Lower lobe of right lung (tissue), 2 donors: ENCODE measurements around the gene RGS13. TPM values are rescaled to one million over a fixed set of nuclear protein-coding genes. Genes with fewer than 3 reads are reported as not detected.
A peak's percentile ranks its signal among the peaks of the same experiment; 100 is the strongest.

Source experiments
- ATAC-seq, 2 donors: fragments of 200-7000 bp; cut with Tn5 transposase; one replicate each; pipeline ENCODE4 v1.9.1; 2020 to 2022; ENCODE audit warnings: mild to moderate bottlenecking in 2 of 2, moderate library complexity in 2 of 2
- DNase-seq: peaks from one replicate; pipeline ENCODE4 v3.0.0-alpha.2; 2020
- H3K27ac ChIP-seq: fragments of 200-600 bp; one replicate; pipeline ENCODE4 v1.8.0; 2022
- H3K27me3 ChIP-seq: fragments of 200-600 bp; one replicate; pipeline ENCODE4 v1.8.0; 2022; ENCODE audit warnings: low read depth
- H3K36me3 ChIP-seq: fragments of 200-600 bp; one replicate; pipeline ENCODE4 v1.8.0; 2022; ENCODE audit warnings: mild to moderate bottlenecking
- H3K4me1 ChIP-seq: fragments of 200-600 bp; one replicate; pipeline ENCODE4 v1.8.0; 2022
- H3K4me3 ChIP-seq: fragments of 200-600 bp; one replicate; pipeline ENCODE4 v1.8.0; 2022; ENCODE audit warnings: mild to moderate bottlenecking
- H3K9me3 ChIP-seq: fragments of 200-600 bp; one replicate; pipeline ENCODE4 v1.8.0; 2022
- intact Hi-C: fragments of 100-400 bp; cut with DNase I; formaldehyde crosslinking; loops from one replicate; pipeline ENCODE4 v1.11.0; 2022
- total RNA-seq: library from RNA; stranded (reverse); fragmentation: NEBNext Ultra II Directional; extraction: Animal tissue kit (Norgen Biotek cat#: 25700); gene quantifications from one replicate; pipeline ENCODE4 v1.2.1, GENCODE V29; 2021
- TF ChIP-seq, protein P1 (sequence below): fragments of 200-600 bp; IDR thresholded peaks from one replicate; pipeline ENCODE4 v1.8.0; 2022; ENCODE audit warnings: antibody characterized with exemption, mild to moderate bottlenecking
- donor health status: DM: no; HTN: yes; CAD: no; lungs with severe emphysema.

RGS13 gene
- total RNA-seq, 1 donor from 2014 or later, result 5.0 TPM

DNA sequence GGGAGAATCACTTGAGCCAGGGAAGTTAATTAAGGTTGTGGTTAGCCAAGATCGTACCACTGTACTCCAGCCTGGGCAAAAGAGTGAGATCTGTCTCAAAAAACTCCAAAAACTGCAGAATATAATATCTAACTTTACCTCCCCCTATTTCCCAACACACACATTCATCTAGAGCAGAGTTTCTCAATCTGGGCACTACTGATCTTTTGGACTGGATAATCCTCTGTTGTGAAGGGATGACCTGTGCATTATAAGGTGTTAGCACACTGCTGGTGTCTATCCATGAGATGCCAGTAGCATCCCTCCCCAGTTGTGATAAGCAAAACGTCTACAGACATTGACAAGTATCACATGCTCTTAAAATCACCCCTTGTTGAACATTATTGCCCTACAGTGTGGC, 61.8 kb downstream of the RGS13 start:
- Histone ChIP-seq H3K9me3 (no peaks in the 10 kb centered on the region), H3K4me3 (no peak overlapping the region), H3K27me3 (no peaks in the 10 kb centered on the region), H3K4me1 (peaks cover 10% of the 10 kb centered on the region), H3K36me3 (no peaks in the 10 kb centered on the region), H3K27ac (no peak overlapping the region)
- ATAC-seq (no peak), DNase-seq (no peak)
- intact Hi-C loops, result no loop called here
- TF ChIP-seq, protein P1, sequence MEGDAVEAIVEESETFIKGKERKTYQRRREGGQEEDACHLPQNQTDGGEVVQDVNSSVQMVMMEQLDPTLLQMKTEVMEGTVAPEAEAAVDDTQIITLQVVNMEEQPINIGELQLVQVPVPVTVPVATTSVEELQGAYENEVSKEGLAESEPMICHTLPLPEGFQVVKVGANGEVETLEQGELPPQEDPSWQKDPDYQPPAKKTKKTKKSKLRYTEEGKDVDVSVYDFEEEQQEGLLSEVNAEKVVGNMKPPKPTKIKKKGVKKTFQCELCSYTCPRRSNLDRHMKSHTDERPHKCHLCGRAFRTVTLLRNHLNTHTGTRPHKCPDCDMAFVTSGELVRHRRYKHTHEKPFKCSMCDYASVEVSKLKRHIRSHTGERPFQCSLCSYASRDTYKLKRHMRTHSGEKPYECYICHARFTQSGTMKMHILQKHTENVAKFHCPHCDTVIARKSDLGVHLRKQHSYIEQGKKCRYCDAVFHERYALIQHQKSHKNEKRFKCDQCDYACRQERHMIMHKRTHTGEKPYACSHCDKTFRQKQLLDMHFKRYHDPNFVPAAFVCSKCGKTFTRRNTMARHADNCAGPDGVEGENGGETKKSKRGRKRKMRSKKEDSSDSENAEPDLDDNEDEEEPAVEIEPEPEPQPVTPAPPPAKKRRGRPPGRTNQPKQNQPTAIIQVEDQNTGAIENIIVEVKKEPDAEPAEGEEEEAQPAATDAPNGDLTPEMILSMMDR, result no peak

DNA sequence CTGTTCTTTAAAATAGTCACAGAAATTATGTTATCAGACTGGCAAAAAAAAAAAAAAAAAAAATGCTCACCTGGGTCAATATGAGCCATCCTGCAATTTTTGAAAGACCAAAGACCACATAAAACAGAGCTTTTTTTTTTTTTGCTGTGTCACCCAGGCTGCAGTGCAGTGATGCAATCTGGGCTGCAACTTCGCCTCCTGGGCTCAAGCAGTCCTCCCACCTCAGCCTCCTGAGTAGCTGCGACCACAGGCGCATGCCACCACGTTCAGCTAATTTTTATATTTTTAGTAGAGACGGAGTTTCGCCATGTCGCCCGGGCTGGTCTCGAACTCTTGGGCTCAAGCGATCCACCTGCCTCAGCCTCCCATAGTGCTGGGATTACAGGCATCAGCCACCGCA, 62.8 kb downstream of the RGS13 start:
- H3K27me3 ChIP-seq, result no peaks in the 10 kb centered on the region
- no peaks in the 10 kb centered on the region for H3K36me3 ChIP-seq
- H3K9me3 ChIP-seq, result no peaks in the 10 kb centered on the region
- TF ChIP-seq, protein P1, result no peak
- intact Hi-C loops, result no loop called here
- H3K4me3 ChIP-seq, result no peak overlapping the region
- ATAC-seq, result no peak
- H3K4me1 ChIP-seq, result peaks cover 12% of the 10 kb centered on the region
- no peak overlapping the region for H3K27ac ChIP-seq
- DNase-seq, result no peak

DNA sequence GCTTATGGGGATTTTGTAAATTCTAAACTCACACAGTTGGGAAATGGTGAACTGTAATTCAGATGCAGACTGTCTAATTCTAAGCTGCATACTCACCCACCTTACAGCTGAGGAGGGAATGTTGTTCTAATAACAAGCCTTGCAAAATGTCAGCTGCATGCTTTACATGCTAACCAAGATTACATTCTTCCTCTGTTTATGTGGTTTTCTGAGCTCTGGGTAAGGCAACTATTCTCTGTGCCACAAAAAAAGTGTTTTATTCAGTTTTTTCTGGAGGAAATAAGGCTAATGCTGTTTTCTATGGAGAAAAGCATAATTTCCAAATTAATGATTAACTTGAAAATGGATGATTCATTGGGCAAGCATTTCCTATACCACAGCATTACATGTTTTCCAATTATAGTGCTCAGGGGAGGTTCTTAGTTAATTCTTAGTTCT, 64.9 kb downstream of the RGS13 start:
- intact Hi-C loops, result no loop called here
- Histone ChIP-seq H3K9me3 (no peaks in the 10 kb centered on the region), H3K4me3 (no peak overlapping the region), H3K36me3 (no peaks in the 10 kb centered on the region), H3K27me3 (no peaks in the 10 kb centered on the region), H3K27ac (no peak overlapping the region), H3K4me1 (peaks cover 12% of the 10 kb centered on the region)
- TF ChIP-seq, protein P1, result no peak
- no peak for DNase-seq
- no peak for ATAC-seq

DNA sequence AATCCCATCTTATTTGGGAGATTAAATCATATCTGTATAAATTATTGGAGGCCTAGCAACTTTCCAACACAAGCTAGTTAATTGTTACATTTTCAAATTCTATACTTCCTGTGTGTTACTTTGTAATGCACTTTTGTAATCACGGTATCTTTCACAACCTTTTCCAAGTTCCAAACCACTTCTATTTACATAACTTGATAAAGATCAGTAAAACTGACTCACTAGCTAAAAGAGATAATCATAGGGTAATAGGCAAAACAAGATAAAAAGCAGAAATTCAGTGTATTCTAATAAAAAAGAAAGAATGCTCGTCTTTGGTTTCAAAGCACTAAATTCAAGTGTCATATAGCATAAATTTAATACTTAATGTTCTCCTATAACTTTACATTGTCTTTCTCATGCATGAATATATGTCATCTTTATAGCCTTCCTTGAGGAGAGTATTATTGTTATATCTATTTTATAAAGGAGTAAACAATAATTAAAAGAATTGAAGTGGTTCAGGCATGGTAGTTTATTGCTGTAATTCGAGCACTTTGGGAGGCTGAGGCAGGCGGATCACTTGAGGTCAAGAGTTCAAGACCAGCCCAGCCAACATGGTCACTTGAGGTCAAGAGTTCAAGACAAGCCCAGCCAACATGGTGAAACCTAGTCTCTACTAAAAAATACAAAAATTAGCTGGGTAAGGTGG, 66.4 kb downstream of the RGS13 start:
- H3K27me3 ChIP-seq, result no peaks in the 10 kb centered on the region
- peaks cover 12% of the 10 kb centered on the region for H3K4me1 ChIP-seq
- DNase-seq, result no peak
- peak in 1 of 2 donors; percentile 52 for ATAC-seq
- TF ChIP-seq, protein P1, result no peak
- no peak overlapping the region for H3K27ac ChIP-seq
- intact Hi-C loops, result no loop called here
- H3K4me3 ChIP-seq, result no peak overlapping the region
- H3K36me3 ChIP-seq, result no peaks in the 10 kb centered on the region
- no peaks in the 10 kb centered on the region for H3K9me3 ChIP-seq

DNA sequence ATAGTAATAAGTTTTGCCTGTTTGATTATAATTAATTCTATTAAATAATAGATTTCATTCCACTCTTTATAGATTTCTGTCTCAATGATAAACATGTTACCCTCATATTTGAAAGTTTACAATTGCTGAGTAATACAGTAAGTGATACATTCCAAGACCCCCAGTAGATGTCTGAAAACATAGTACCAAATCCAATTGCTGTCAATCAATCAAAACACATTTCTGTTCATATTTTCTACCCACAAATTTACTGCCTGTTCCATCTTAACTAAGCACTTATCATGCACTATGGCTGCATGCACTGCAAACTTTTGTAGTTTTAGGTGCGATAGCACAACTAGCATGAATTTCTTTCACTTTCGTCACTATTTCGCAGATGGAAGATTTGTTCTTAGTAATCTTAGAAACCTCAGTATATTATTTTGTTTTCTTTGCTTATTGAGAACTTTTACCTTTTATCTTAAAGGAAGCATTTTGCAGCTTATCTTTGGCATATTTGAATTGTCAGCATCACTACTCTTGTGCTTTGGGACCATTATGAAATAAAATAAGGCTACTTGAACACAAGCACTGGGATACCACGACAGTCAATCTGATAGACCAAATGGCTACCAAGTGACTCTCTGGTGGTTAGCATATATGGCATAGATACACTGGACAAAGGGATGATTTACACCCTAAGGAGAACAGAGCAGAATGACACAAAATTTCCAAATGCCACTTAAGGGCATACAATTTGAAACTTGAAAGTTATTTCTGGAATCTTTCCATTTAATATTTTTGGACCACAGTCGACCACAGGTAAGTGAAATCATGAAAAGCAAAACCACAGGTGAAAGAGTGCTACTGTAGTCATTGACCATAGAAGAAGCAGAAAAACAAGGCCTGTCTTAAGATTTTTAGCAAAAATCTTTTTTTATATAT, 67.6 kb downstream of the RGS13 start:
- Histone ChIP-seq H3K27ac (no peak overlapping the region), H3K9me3 (no peaks in the 10 kb centered on the region), H3K4me1 (peaks cover 12% of the 10 kb centered on the region), H3K27me3 (no peaks in the 10 kb centered on the region), H3K4me3 (no peak overlapping the region), H3K36me3 (no peaks in the 10 kb centered on the region)
- TF ChIP-seq, protein P1, result no peak
- intact Hi-C loops, result no loop called here
- ATAC-seq (no peak), DNase-seq (no peak)
